ENCODE data around the gene RERG.

RERG gene

GRCh38 chr12:15218794-15219193, 2.4 kb downstream of the RERG start:
- no peak for DNase-seq (ENCODE audit: low read depth)

- no peak for DNase-seq (ENCODE audit: low read depth)
Measured at GRCh38 chr12:15216036-15216889, 5.0 kb downstream of the RERG start.

GRCh38 chr12:15214851-15215601, 6.2 kb downstream of the RERG start:
- DNase-seq (ENCODE audit: low read depth): no peak

GRCh38 chr12:15212930-15213329, 8.3 kb downstream of the RERG start:
- DNase-seq (ENCODE audit: low read depth): no peak

GRCh38 chr12:15209782-15210181, 11.4 kb downstream of the RERG start:
- DNase-seq (ENCODE audit: low read depth): no peak

GRCh38 chr12:15208871-15209656, 12.2 kb downstream of the RERG start:
- no peak for DNase-seq (ENCODE audit: low read depth)

- no peak for DNase-seq (ENCODE audit: low read depth)
Measured at GRCh38 chr12:15208140-15208539, 13.1 kb downstream of the RERG start.

- DNase-seq (ENCODE audit: low read depth): no peak
Measured at GRCh38 chr12:15206831-15207389, 14.3 kb downstream of the RERG start.

GRCh38 chr12:15206338-15206737, 14.9 kb downstream of the RERG start:
- DNase-seq (ENCODE audit: low read depth): no peak

GRCh38 chr12:15205341-15206010, 15.7 kb downstream of the RERG start:
- DNase-seq (ENCODE audit: low read depth): no peak

- DNase-seq (ENCODE audit: low read depth): no peak
Measured at GRCh38 chr12:15201456-15201855, 19.8 kb downstream of the RERG start.

- DNase-seq (ENCODE audit: low read depth): no peak
Measured at GRCh38 chr12:15201056-15201455, 20.2 kb downstream of the RERG start.

GRCh38 chr12:15200641-15201040, 20.6 kb downstream of the RERG start:
- DNase-seq (ENCODE audit: low read depth): no peak

GRCh38 chr12:15199930-15200329, 21.3 kb downstream of the RERG start:
- no peak for DNase-seq (ENCODE audit: low read depth)

- no peak for DNase-seq (ENCODE audit: low read depth)
Measured at GRCh38 chr12:15196678-15197505, 24.3 kb downstream of the RERG start.

GRCh38 chr12:15196221-15196620, 25.0 kb downstream of the RERG start:
- no peak for DNase-seq (ENCODE audit: low read depth)

GRCh38 chr12:15194456-15195368, 26.5 kb downstream of the RERG start:
- DNase-seq (ENCODE audit: low read depth): no peak

- DNase-seq (ENCODE audit: low read depth): no peak
Measured at GRCh38 chr12:15193946-15194345, 27.3 kb downstream of the RERG start.

GRCh38 chr12:15192720-15193119, 28.5 kb downstream of the RERG start:
- DNase-seq (ENCODE audit: low read depth): no peak

GRCh38 chr12:15188127-15188526, 33.1 kb downstream of the RERG start:
- DNase-seq (ENCODE audit: low read depth): no peak

Data from GM04503 (cell line).